Erythroblast (primary cell): Measurements from ENCODE around the gene ECSCR.

Experiments used
- GATA1 ChIP-seq: IDR thresholded peaks from 2 replicates; pipeline ENCODE4 v1.6.1; 2011; ENCODE audit warnings: low read depth, mild to moderate bottlenecking, control low read depth, low read length, moderate library complexity
- POLR2A ChIP-seq: IDR thresholded peaks from 2 replicates; pipeline ENCODE4 v1.6.1; 2011; ENCODE audit warnings: mild to moderate bottlenecking, low read length

- no peak for TF ChIP-seq POLR2A
- TF ChIP-seq GATA1, result no peak
Observed at GRCh38 chr5:139481122-139481533, 18.6 kb upstream of the ECSCR start.
